GM19452 (cell line): ENCODE results near the gene AFDN.

Source experiments
- ATAC-seq: cut with Tn5 transposase; IDR thresholded peaks from one replicate; pipeline ENCODE4 v1.9.1; 2021; ENCODE audit not compliant: unreplicated experiment

AFDN gene

GRCh38 chr6:167826896-167827582 lies at the start of gene AFDN:
AFDN (plus strand) TSS chr6:167826911; CDS start chr6:167827133, 222 bp downstream.
- peak; percentile 43 for ATAC-seq

- no peak for ATAC-seq
These were observed 48.1 kb upstream of the AFDN start for GRCh38 chr6:167778497-167779128.

DNA sequence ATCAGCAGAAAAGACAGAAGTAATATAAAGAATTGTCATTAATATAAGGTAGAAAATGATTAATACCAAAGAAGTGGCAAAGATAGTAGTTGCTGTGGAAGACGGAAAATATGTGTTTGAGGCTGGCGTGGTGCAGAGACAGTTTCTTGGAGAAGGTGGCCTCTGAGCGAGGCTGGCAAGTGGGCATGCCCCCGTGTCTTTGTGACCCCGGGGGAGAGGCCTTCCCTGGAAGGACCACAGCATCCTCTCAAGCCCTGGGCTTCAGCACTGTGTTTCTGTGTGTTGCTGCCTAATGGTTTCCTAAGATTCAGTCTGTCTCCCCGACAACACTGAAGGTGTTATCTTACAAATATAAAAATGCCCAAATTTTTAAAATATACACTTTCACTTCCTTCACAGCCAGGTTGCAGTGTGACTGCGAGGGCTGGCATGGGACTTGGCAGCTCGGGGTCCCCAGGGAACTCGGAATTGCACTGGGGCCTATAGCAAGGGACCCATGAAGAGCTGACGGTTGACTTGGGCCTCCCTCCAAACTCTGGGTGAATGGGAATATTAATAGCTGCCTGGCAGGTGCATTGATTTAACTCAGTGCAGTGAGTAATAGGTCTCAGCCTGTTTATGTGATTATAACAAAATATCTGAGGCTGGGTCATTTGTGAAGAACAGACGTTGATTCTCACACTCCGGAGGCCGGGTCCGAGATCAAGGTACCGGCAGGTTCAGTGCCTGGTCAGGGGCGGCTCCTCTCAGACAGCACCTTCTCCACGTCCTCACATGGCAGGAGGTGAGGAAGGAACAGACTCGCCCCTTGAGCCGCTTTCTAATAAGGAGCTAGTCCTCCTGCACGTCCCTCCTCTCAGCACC lies 47.4 kb upstream of the AFDN start:
- no peak for ATAC-seq

DNA sequence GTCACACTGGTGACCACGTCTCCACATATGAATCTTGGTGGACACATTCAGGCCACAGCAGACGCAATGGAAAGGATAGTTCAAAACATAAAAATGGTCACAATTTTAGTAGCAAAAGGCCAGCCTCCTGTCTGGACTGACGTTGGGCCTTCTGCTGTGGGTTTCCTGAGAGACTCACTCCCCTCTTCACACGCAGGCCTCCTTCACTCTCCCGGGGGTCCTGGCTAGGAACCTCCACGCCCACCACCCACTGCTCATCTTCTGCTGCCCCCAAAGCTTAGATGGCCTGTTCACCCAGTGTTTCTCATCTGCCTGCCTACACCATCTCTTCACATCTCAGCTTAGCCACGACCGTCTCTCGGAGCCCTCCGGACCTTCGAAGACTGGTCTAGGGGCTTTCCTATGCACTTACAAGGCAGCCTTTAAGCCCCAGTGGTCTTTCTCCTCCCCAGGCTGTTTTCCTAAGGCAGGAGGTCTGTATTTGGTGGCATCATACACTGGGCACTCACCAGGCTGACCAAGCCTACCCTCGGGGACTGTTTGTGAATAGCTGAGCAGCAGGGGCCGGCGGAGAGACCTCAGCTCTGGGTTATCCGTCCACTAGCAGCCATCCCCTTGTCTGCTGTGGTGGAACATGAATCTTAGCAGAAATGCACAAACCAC lies 46.6 kb upstream of the AFDN start:
- no peak for ATAC-seq

GRCh38 chr6:167781066-167781767 lies 45.5 kb upstream of the AFDN start:
- ATAC-seq = no peak

GRCh38 chr6:167781868-167782267 lies 44.8 kb upstream of the AFDN start:
- no peak for ATAC-seq

- no peak for ATAC-seq
These were observed 43.8 kb upstream of the AFDN start for GRCh38 chr6:167782698-167783517.

DNA sequence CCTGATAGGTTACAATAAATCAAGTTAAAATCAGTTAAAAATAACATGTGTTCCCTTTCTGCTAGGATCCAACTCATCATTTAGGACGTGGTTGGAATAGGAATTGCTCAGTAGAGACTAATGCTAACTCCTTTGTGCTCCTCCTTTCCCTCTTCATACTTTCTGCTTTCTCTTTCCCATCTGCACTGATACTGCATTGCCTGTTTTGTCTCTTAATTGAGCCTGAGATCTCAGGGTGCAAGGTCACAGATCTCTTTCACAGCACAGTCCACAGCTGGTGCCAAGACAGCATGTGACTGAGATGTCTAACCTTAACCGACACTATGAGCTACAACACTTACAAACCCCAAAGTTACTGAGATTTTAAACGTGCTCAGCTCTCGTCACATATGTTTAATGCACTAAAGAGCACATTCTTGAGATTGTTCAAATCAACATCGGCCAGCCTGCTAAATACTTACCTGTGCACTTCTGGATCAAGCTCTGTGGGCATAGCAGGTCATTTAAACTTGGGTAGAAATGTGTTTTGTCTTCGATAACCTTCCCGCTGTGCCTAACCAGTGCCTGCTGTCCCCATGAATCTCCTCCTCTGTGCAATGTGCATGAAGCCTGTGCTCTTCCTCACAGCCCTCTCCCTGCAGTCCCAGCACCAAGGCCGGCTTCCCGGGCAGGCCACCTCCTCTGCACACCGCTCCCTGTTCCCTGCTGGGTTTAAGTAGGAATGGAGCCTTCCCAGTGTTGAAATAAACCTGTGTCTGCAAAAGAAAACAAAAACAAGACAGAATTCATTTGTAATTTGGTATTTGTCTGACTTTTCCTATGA lies 39.6 kb upstream of the AFDN start:
- ATAC-seq = no peak

DNA sequence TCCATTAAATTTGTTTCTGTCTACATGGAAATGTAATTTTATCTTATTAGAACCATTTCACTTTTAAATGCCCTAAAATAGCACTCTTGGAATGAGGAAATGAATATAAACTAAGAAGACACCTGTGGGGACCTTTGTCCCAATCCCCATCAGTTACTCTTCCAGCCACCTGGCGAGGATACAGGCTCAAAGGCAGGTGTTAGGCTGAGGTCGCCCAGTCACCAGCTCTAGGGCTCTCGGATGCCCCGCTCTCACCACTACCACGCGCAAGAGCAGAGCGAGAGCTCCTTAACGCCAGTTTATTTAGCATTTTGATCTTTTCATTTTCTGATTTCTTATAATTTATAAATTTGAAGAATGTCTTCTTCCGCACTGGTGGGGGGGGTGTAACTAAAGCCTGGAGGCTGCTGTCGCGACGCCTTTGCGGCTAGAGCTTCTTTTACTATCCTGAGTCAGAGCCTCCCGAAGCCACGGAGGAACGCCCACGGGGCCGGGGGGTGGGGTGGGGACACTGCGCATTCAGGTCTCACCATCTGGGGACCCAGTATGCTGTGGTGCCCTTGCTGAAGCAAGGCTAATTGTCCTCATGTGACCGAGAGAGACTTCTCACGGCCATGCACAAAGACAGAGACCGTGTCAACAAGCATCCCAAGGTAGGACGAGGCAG lies 38.7 kb upstream of the AFDN start:
- ATAC-seq = no peak

GRCh38 chr6:167788563-167788903 lies 38.2 kb upstream of the AFDN start:
- ATAC-seq = no peak

DNA sequence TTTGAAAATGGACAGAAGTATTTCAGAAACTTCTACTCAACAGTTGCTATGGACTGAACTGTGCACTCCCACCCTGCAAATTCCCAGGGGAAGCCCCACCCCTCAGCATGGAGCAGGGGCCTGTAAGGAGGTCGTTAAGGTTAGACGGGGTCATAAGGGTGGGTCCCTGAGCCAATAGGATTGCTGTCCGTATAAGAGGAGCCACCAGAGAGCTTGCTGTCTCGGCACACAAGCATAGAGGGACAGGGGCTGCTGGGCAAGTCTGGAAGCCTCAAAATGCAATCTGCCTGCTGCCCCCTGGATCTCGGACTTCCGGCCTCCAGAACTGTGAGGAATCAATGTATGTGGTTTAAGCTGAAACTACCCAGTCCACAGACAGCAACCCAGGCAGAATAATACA lies 37.4 kb upstream of the AFDN start:
- no peak for ATAC-seq

DNA sequence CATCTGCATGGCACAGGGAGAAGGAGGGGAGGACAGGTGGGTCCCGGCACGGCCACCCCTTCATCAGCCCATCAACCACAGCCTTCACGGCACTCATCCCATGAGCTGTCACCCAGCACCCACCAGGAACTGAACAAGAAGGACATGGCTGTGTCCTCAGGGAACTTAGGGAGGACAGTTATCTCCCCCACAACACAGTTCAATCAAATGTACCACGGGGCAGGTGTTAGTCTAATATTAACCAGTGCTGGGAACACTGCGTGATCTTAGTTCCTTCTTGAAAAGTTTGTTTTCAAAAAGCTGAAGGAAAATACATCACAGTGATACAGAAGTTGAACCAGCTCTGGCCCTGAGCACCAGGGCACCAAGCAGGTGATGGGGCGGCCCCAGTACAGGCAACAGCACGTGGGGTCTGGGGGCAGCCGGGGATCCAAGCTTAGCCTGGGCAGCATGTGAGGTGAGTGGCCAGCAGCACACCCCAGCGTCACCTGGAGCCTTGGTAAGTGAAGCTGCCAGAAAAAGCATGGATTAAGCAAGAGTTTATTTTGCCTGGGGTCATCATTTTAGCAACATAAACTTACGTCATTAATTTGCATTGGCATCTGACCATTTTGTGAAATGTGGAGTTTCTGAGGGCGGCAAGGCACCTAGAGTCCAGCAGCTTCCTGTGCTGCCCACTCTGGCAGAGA lies 35.5 kb upstream of the AFDN start:
- ATAC-seq = no peak

DNA sequence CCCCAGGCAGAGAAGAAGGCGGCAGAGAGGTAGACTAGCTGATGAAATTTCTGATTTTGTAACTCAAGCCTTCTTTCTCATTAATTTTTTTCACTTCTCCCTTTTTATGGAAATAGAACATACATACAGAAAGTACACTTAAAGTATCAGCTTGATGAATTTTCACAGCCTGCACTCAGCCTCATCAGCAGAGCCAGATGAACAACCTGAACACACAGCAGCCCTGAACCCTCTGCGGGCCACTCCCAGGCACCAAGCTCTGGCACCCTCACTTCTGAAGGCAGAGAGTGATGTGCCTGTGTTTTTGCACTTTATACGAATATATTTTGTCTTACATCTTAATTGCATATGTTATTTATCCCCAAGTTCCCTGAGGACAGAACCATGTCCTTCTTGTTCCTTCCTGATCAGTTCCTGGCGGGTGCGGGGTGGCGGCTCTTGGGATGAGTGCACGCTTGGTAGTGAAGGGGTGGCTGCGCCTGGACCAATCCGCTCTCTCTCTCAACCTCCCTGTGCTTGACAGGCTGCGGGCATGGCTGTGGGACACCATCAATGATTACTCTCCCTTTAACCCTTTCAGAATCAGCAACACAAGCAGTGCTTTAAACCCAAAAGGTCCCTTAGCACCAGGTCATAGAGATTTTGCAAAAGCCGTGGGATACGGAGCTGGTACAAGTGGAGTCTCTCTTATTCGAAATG lies 34.8 kb upstream of the AFDN start:
- ATAC-seq = no peak

GRCh38 chr6:167793421-167793820 lies 33.3 kb upstream of the AFDN start:
- no peak for ATAC-seq

- ATAC-seq = no peak
These were observed 32.3 kb upstream of the AFDN start for GRCh38 chr6:167794161-167795157.

- no peak for ATAC-seq
These were observed 31.3 kb upstream of the AFDN start for GRCh38 chr6:167795321-167795811.
